Measurements from ENCODE around the gene OSM. TPM values are rescaled to one million over a fixed set of nuclear protein-coding genes. Genes with fewer than 3 reads are reported as not detected.

Gene OSM
- total and polyA plus RNA-seq, 3 experiments from 2014 or later, result 16.4 to 20.7 (median 18.9) TPM

DNA sequence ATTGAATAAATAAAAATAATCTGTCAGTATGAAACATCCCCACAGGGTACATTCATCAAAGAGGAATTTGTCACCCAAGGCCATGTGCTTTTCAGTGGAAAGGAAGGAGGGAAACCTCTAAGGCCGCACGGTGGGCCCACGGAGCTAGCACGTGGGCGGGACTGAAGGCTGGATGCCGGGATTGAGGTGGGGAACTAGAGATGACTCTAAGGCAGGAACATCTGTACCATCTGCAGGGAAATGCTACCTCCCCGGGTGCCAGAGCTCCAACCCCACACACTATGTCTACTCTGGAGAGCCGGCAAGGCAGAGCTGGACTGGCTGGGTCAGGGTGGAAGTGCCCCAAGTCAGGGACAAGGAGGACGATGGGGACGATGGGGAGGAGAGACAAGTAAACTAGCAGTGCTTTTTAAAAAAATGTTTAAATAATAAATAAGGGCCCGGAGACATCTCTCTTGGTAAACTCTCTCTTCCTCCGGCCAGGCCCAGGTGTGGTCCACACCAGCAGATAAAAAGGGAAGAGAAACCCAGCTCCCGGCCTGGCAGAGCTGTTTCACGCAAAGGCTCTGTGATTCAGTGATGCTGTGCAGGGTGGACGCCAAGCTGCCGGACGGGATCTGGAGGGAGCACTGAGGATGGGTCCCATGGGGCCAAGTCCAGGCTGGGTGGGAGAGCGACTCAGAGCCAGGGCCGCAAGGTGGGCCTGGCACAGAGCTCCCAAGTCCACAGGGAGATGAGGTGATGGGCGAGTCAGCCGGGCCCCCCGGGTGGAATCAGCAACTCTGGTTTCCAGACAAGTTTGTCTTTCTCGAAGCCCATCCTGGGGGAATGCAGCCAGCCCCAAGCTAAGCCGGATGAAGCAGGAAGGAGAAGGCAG, 25.9 kb downstream of the OSM start:
- Histone ChIP-seq H3K9me3 (ENCODE audit: low read length) (no peaks in the 10 kb centered on the region), H3K27me3 (ENCODE audit: insufficient read depth, low read length, poor library complexity, severe bottlenecking) (no peaks in the 10 kb centered on the region), H3K27ac (ENCODE audit: low read depth, low read length) (no peak overlapping the region), H3K36me3 (ENCODE audit: insufficient read depth, low read length) (no peaks in the 10 kb centered on the region), H3K4me3 (ENCODE audit: low read length) (no peak overlapping the region), H3K4me1 (ENCODE audit: insufficient read depth, low read length) (peaks cover 3% of the 10 kb centered on the region)
- no peaks in the 10 kb centered on the region for H3K36me3 Mint-ChIP-seq
- H3K4me3 Mint-ChIP-seq, result no peak overlapping the region
- POLR2A ChIA-PET, result interaction anchor here (0.7 kb wide), 1 partner anchor 43 kb away, joined by 3 read pairs; no protein-coding TSS in a partner anchor
- no peaks in the 10 kb centered on the region for H3K9me3 Mint-ChIP-seq
- peaks cover 1 to 7% of the 10 kb centered on the region in 2 donors for H3K27me3 Mint-ChIP-seq
- CTCF ChIA-PET, result no interaction called here
- no peak for DNase-seq
- H3K27ac Mint-ChIP-seq, result no peak overlapping the region
- H3K4me1 Mint-ChIP-seq, result peaks cover 4 to 5% (median 5%) of the 10 kb centered on the region in 3 donors

- Mint-ChIP-seq H3K27ac (no peak overlapping the region), H3K36me3 (no peaks in the 10 kb centered on the region), H3K9me3 (no peaks in the 10 kb centered on the region), H3K4me3 (no peak overlapping the region), H3K27me3 (peaks cover 1 to 7% of the 10 kb centered on the region in 2 donors), H3K4me1 (peaks cover 0 to 2% (median 0%) of the 10 kb centered on the region in 3 donors)
- Histone ChIP-seq H3K4me1 (ENCODE audit: insufficient read depth, low read length) (no peaks in the 10 kb centered on the region), H3K27ac (ENCODE audit: low read depth, low read length) (no peak overlapping the region), H3K4me3 (ENCODE audit: low read length) (no peak overlapping the region), H3K36me3 (ENCODE audit: insufficient read depth, low read length) (no peaks in the 10 kb centered on the region), H3K27me3 (ENCODE audit: insufficient read depth, low read length, poor library complexity, severe bottlenecking) (no peaks in the 10 kb centered on the region), H3K9me3 (ENCODE audit: low read length) (no peaks in the 10 kb centered on the region)
- POLR2A ChIA-PET, result no interaction called here
- DNase-seq, result no peak
- CTCF ChIA-PET, result no interaction called here
These were observed 26.9 kb downstream of the OSM start for GRCh38 chr22:30239488-30240405.

- no peaks in the 10 kb centered on the region for H3K4me1 Mint-ChIP-seq
- no peaks in the 10 kb centered on the region for H3K9me3 Mint-ChIP-seq
- Histone ChIP-seq H3K27ac (ENCODE audit: low read depth, low read length) (no peak overlapping the region), H3K27me3 (ENCODE audit: insufficient read depth, low read length, poor library complexity, severe bottlenecking) (no peaks in the 10 kb centered on the region), H3K36me3 (ENCODE audit: insufficient read depth, low read length) (no peaks in the 10 kb centered on the region), H3K4me1 (ENCODE audit: insufficient read depth, low read length) (no peaks in the 10 kb centered on the region), H3K4me3 (ENCODE audit: low read length) (no peak overlapping the region), H3K9me3 (ENCODE audit: low read length) (no peaks in the 10 kb centered on the region)
- no peak for DNase-seq
- H3K4me3 Mint-ChIP-seq, result no peak overlapping the region
- ChIA-PET CTCF (no interaction called here), POLR2A (no interaction called here)
- no peak overlapping the region for H3K27ac Mint-ChIP-seq
- no peaks in the 10 kb centered on the region for H3K36me3 Mint-ChIP-seq
- H3K27me3 Mint-ChIP-seq, result peaks cover 0 to 1% of the 10 kb centered on the region in 2 donors
These were observed 27.8 kb downstream of the OSM start for GRCh38 chr22:30238661-30239487.

GRCh38 chr22:30238136-30238535, 28.5 kb downstream of the OSM start:
- POLR2A ChIA-PET, result interaction anchor here (0.6 kb wide), 1 partner anchor 25 kb away, joined by 3 read pairs; no protein-coding TSS in a partner anchor

GRCh38 chr22:30236875-30237274, 29.8 kb downstream of the OSM start:
- Histone ChIP-seq H3K36me3 (ENCODE audit: insufficient read depth, low read length) (no peaks in the 10 kb centered on the region), H3K9me3 (ENCODE audit: low read length) (no peaks in the 10 kb centered on the region), H3K4me3 (ENCODE audit: low read length) (no peak overlapping the region), H3K4me1 (ENCODE audit: insufficient read depth, low read length) (no peaks in the 10 kb centered on the region), H3K27ac (ENCODE audit: low read depth, low read length) (no peak overlapping the region), H3K27me3 (ENCODE audit: insufficient read depth, low read length, poor library complexity, severe bottlenecking) (no peaks in the 10 kb centered on the region)
- no peaks in the 10 kb centered on the region for H3K36me3 Mint-ChIP-seq
- no peaks in the 10 kb centered on the region for H3K27me3 Mint-ChIP-seq
- ChIA-PET CTCF (no interaction called here), POLR2A (no interaction called here)
- no peak for DNase-seq
- H3K4me3 Mint-ChIP-seq, result no peak overlapping the region
- no peaks in the 10 kb centered on the region for H3K4me1 Mint-ChIP-seq
- no peaks in the 10 kb centered on the region for H3K9me3 Mint-ChIP-seq
- H3K27ac Mint-ChIP-seq, result no peak overlapping the region

More at GRCh38 chr22:30238136-30238535, 28.5 kb downstream of the OSM start:
- Mint-ChIP-seq H3K36me3 (no peaks in the 10 kb centered on the region), H3K9me3 (no peaks in the 10 kb centered on the region), H3K4me1 (no peaks in the 10 kb centered on the region), H3K27me3 (peaks cover 0 to 1% of the 10 kb centered on the region in 2 donors), H3K4me3 (no peak overlapping the region), H3K27ac (no peak overlapping the region)
- no peak overlapping the region for H3K27ac ChIP-seq (ENCODE audit: low read depth, low read length)
- no peak overlapping the region for H3K4me3 ChIP-seq (ENCODE audit: low read length)
- CTCF ChIA-PET, result no interaction called here
- no peaks in the 10 kb centered on the region for H3K4me1 ChIP-seq (ENCODE audit: insufficient read depth, low read length)
- no peaks in the 10 kb centered on the region for H3K9me3 ChIP-seq (ENCODE audit: low read length)
- no peak for DNase-seq
- H3K36me3 ChIP-seq (ENCODE audit: insufficient read depth, low read length), result no peaks in the 10 kb centered on the region
- no peaks in the 10 kb centered on the region for H3K27me3 ChIP-seq (ENCODE audit: insufficient read depth, low read length, poor library complexity, severe bottlenecking)

- ChIA-PET CTCF (no interaction called here), POLR2A (no interaction called here)
- Histone ChIP-seq H3K27me3 (ENCODE audit: insufficient read depth, low read length, poor library complexity, severe bottlenecking) (no peaks in the 10 kb centered on the region), H3K4me3 (ENCODE audit: low read length) (no peak overlapping the region), H3K4me1 (ENCODE audit: insufficient read depth, low read length) (no peaks in the 10 kb centered on the region), H3K27ac (ENCODE audit: low read depth, low read length) (no peak overlapping the region), H3K9me3 (ENCODE audit: low read length) (no peaks in the 10 kb centered on the region), H3K36me3 (ENCODE audit: insufficient read depth, low read length) (no peaks in the 10 kb centered on the region)
- no peaks in the 10 kb centered on the region for H3K4me1 Mint-ChIP-seq
- H3K4me3 Mint-ChIP-seq, result no peak overlapping the region
- no peaks in the 10 kb centered on the region for H3K9me3 Mint-ChIP-seq
- DNase-seq, result no peak
- no peak overlapping the region for H3K27ac Mint-ChIP-seq
- no peaks in the 10 kb centered on the region for H3K36me3 Mint-ChIP-seq
- no peaks in the 10 kb centered on the region for H3K27me3 Mint-ChIP-seq
These were observed 30.9 kb downstream of the OSM start for GRCh38 chr22:30235687-30236170.

DNA sequence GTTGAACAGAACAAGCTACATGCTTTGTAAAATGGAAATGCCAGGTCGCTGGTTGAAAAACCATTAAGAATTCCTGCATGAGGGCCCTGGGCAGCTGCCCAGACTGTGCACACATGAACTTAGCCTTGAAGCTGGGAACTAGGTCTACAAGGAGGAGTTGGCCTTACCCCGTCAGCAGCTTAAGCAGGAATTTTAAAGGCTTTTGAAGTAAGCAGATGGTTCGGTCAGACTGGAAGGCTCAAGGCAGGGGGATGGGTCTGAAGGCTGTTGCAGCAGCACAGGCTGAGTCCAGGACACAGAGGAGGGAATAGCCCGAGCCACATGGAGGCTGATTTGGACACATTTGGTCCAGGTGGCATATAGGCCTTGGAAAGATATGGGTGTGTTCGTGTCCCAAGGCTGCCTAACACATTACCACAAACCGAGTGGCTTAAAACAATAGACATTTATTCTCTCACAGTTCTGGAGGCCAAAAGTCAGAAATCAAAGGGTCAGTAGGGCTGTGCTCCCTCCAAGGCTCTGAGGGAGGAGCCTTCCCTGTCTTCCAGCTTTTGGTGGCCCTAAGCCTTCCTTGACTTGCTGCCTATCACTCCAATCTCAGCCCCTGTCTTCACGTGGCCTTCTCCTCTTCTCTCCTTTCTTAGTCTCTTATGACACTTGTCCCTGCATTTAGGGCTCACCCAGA, 31.7 kb downstream of the OSM start:
- Histone ChIP-seq H3K27me3 (ENCODE audit: insufficient read depth, low read length, poor library complexity, severe bottlenecking) (no peaks in the 10 kb centered on the region), H3K4me3 (ENCODE audit: low read length) (no peak overlapping the region), H3K9me3 (ENCODE audit: low read length) (no peaks in the 10 kb centered on the region), H3K4me1 (ENCODE audit: insufficient read depth, low read length) (no peaks in the 10 kb centered on the region), H3K36me3 (ENCODE audit: insufficient read depth, low read length) (no peaks in the 10 kb centered on the region), H3K27ac (ENCODE audit: low read depth, low read length) (no peak overlapping the region)
- POLR2A ChIA-PET, result no interaction called here
- no peaks in the 10 kb centered on the region for H3K36me3 Mint-ChIP-seq
- peaks cover 0 to 2% (median 0%) of the 10 kb centered on the region in 3 donors for H3K4me1 Mint-ChIP-seq
- no peaks in the 10 kb centered on the region for H3K27me3 Mint-ChIP-seq
- H3K4me3 Mint-ChIP-seq, result no peak overlapping the region
- H3K9me3 Mint-ChIP-seq, result no peaks in the 10 kb centered on the region
- CTCF ChIA-PET, result no interaction called here
- peak overlapping the region in 1 of 8 donors; percentile 19 for H3K27ac Mint-ChIP-seq
- no peak for DNase-seq

Data from CD8-positive, alpha-beta memory T cell (primary cell).